ENCODE data around the gene HOMER2. TPM values are rescaled to one million over a fixed set of nuclear protein-coding genes. Genes with fewer than 3 reads are reported as not detected.

HOMER2 gene
- total and polyA plus RNA-seq, 2 experiments from 2014 or later = 10.8 to 23.9 TPM

DNA sequence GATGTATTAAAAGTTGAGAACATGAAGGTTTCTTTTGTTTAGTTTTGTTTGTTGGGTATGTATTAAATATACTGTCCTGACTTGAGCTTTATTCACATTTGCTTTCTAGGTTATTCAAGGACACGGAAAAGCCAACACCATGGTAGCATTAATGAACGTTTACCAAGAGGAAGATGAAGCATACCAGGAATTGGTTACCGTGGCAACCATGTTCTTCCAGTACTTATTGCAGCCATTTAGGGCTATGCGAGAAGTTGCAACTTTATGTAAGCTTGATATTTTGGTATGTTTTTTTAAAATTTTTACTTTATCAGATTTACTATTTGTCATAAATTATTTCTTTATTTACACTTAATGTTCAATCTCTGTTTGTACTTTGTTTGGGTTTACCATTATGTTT, 139.5 kb downstream of the HOMER2 start:
- H3K27me3 Mint-ChIP-seq (ENCODE audit: insufficient read depth, low read depth, poor library complexity) = no peaks in the 10 kb centered on the region
- no peak overlapping the region for H2AFZ ChIP-seq
- peaks cover 5% of the 10 kb centered on the region; the same call in 1 of the 2 replicates for H3F3A ChIP-seq (replicated peaks; ENCODE audit: low read depth)
- no peak overlapping the region for H3K27ac ChIP-seq (ENCODE audit: low read depth)
- peak; percentile 7 for DNase-seq (ENCODE audit: low spot score)
- H3K4me3 ChIP-seq = no peak overlapping the region
- H3K27ac Mint-ChIP-seq = no peak overlapping the region
- 0 out of 2 replicates have a peak, but pooled peaks cover 2% of the 10 kb centered on the region for H3K9me2 ChIP-seq (ENCODE audit: insufficient read depth)
- peaks cover 7% of the 10 kb centered on the region; the same call in 1 of the 2 replicates for H3K79me2 ChIP-seq (replicated peaks; ENCODE audit: insufficient read depth)
- H3K36me3 ChIP-seq (ENCODE audit: insufficient read depth) = no peaks in the 10 kb centered on the region; the same call in 1 of the 2 replicates
- H3K27me3 ChIP-seq (ENCODE audit: insufficient read depth) = peaks cover 5% of the 10 kb centered on the region; the same call in 1 of the 2 replicates
- H4K20me1 ChIP-seq (replicated peaks; ENCODE audit: insufficient read depth) = peaks cover 8% of the 10 kb centered on the region; the same call in 1 of the 2 replicates
- no peak overlapping the region for H3K4me2 ChIP-seq
- peaks cover 18% of the 10 kb centered on the region for H3K4me1 ChIP-seq (ENCODE audit: insufficient read depth)
- H3K9me3 Mint-ChIP-seq = no peaks in the 10 kb centered on the region
- H3K36me3 Mint-ChIP-seq (ENCODE audit: low read depth) = peaks cover 12% of the 10 kb centered on the region; the same call in 1 of the 3 replicates
- TF ChIP-seq EZH2phosphoT487 (IDR thresholded peaks at IDR 0.05; ENCODE audit: unreplicated experiment) = no peak
- TF ChIP-seq, protein P1, sequence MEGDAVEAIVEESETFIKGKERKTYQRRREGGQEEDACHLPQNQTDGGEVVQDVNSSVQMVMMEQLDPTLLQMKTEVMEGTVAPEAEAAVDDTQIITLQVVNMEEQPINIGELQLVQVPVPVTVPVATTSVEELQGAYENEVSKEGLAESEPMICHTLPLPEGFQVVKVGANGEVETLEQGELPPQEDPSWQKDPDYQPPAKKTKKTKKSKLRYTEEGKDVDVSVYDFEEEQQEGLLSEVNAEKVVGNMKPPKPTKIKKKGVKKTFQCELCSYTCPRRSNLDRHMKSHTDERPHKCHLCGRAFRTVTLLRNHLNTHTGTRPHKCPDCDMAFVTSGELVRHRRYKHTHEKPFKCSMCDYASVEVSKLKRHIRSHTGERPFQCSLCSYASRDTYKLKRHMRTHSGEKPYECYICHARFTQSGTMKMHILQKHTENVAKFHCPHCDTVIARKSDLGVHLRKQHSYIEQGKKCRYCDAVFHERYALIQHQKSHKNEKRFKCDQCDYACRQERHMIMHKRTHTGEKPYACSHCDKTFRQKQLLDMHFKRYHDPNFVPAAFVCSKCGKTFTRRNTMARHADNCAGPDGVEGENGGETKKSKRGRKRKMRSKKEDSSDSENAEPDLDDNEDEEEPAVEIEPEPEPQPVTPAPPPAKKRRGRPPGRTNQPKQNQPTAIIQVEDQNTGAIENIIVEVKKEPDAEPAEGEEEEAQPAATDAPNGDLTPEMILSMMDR (conservative IDR thresholded peaks at IDR 0.05; ENCODE audit: low read depth in 2 of 2) = no peak
- TF ChIP-seq ZNF331 (CRISPR knock-in tag; IDR thresholded peaks at IDR 0.05; ENCODE audit: low read depth) = no peak
- TF ChIP-seq ETS1 (IDR thresholded peaks at IDR 0.05) = no peak
- TF ChIP-seq STAT1 (IDR thresholded peaks at IDR 0.05; ENCODE audit: unreplicated experiment) = no peak
- TF ChIP-seq, protein P2, sequence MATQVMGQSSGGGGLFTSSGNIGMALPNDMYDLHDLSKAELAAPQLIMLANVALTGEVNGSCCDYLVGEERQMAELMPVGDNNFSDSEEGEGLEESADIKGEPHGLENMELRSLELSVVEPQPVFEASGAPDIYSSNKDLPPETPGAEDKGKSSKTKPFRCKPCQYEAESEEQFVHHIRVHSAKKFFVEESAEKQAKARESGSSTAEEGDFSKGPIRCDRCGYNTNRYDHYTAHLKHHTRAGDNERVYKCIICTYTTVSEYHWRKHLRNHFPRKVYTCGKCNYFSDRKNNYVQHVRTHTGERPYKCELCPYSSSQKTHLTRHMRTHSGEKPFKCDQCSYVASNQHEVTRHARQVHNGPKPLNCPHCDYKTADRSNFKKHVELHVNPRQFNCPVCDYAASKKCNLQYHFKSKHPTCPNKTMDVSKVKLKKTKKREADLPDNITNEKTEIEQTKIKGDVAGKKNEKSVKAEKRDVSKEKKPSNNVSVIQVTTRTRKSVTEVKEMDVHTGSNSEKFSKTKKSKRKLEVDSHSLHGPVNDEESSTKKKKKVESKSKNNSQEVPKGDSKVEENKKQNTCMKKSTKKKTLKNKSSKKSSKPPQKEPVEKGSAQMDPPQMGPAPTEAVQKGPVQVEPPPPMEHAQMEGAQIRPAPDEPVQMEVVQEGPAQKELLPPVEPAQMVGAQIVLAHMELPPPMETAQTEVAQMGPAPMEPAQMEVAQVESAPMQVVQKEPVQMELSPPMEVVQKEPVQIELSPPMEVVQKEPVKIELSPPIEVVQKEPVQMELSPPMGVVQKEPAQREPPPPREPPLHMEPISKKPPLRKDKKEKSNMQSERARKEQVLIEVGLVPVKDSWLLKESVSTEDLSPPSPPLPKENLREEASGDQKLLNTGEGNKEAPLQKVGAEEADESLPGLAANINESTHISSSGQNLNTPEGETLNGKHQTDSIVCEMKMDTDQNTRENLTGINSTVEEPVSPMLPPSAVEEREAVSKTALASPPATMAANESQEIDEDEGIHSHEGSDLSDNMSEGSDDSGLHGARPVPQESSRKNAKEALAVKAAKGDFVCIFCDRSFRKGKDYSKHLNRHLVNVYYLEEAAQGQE (IDR thresholded peaks at IDR 0.05; ENCODE audit: unreplicated experiment) = no peak
- no peak for TF ChIP-seq ZNF114 (CRISPR knock-in tag; IDR thresholded peaks at IDR 0.05)
- TF ChIP-seq ZNF462 (CRISPR knock-in tag; IDR thresholded peaks at IDR 0.05) = no peak
- no peak for TF ChIP-seq EZH2 (IDR thresholded peaks at IDR 0.05; ENCODE audit: low read depth, unreplicated experiment)
- no peak for TF ChIP-seq POLR2AphosphoS5 (IDR thresholded peaks at IDR 0.05; ENCODE audit: low read depth)
- TF ChIP-seq CREB1 (CRISPR knock-in tag; IDR thresholded peaks at IDR 0.05; ENCODE audit: low read depth) = no peak
- no peak for TF ChIP-seq JUNB (IDR thresholded peaks at IDR 0.05; ENCODE audit: unreplicated experiment)
- no peak for TF ChIP-seq NANOG (IDR thresholded peaks at IDR 0.05; ENCODE audit: borderline replicate concordance)
- no peak for ATAC-seq
- peaks cover 22% of the 10 kb centered on the region for H3K4me1 Mint-ChIP-seq
- H3K4me3 Mint-ChIP-seq = no peak overlapping the region

Data from GM23338 (cell line).